HEK293T (cell line): ENCODE results near the gene MEGF8.

Source experiments
- ARNT ChIP-seq: fragments of 450-650 bp; IDR thresholded peaks from 2 replicates; pipeline ENCODE4 v1.6.1; 2017; ENCODE audit warnings: mild to moderate bottlenecking
- BHLHE40 ChIP-seq: fragments of 450-650 bp; IDR thresholded peaks from 2 replicates; pipeline ENCODE4 v1.6.1; 2016; ENCODE audit warnings: mild to moderate bottlenecking, moderate library complexity, borderline replicate concordance
- FOXA1 ChIP-seq: fragments of 450-650 bp; IDR thresholded peaks from 2 replicates; pipeline ENCODE4 v1.6.1; 2016; ENCODE audit warnings: mild to moderate bottlenecking
- FOXK2 ChIP-seq: fragments of 450-650 bp; IDR thresholded peaks from 2 replicates; pipeline ENCODE4 v1.6.1; 2016; ENCODE audit warnings: mild to moderate bottlenecking
- FOXM1 ChIP-seq: fragments of 450-650 bp; IDR thresholded peaks from 2 replicates; pipeline ENCODE4 v1.6.1; 2017; ENCODE audit warnings: mild to moderate bottlenecking, borderline replicate concordance
- HDGF ChIP-seq: fragments of 450-650 bp; IDR thresholded peaks from 2 replicates; pipeline ENCODE4 v1.6.1; 2017; ENCODE audit warnings: antibody characterized with exemption, borderline replicate concordance
- L3MBTL2 ChIP-seq: fragments of 450-650 bp; conservative IDR thresholded peaks from 2 replicates; pipeline ENCODE4 v1.6.1; 2016; ENCODE audit warnings: mild to moderate bottlenecking
- NFRKB ChIP-seq: fragments of 450-650 bp; IDR thresholded peaks from 2 replicates; pipeline ENCODE4 v1.6.1; 2016; ENCODE audit warnings: mild to moderate bottlenecking, moderate library complexity
- PKNOX1 ChIP-seq: fragments of 450-650 bp; IDR thresholded peaks from 2 replicates; pipeline ENCODE4 v1.6.1; 2016
- SP1 ChIP-seq: fragments of 450-650 bp; IDR thresholded peaks from 2 replicates; pipeline ENCODE4 v1.6.1; 2017
- SUZ12 ChIP-seq: fragments of 450-650 bp; IDR thresholded peaks from 2 replicates; pipeline ENCODE4 v1.6.1; 2016; ENCODE audit warnings: mild to moderate bottlenecking
- TARDBP ChIP-seq: fragments of 450-650 bp; IDR thresholded peaks from 2 replicates; pipeline ENCODE4 v1.6.1; 2016
- ZNF384 ChIP-seq: fragments of 450-650 bp; IDR thresholded peaks from 2 replicates; pipeline ENCODE4 v1.6.1; 2016

DNA sequence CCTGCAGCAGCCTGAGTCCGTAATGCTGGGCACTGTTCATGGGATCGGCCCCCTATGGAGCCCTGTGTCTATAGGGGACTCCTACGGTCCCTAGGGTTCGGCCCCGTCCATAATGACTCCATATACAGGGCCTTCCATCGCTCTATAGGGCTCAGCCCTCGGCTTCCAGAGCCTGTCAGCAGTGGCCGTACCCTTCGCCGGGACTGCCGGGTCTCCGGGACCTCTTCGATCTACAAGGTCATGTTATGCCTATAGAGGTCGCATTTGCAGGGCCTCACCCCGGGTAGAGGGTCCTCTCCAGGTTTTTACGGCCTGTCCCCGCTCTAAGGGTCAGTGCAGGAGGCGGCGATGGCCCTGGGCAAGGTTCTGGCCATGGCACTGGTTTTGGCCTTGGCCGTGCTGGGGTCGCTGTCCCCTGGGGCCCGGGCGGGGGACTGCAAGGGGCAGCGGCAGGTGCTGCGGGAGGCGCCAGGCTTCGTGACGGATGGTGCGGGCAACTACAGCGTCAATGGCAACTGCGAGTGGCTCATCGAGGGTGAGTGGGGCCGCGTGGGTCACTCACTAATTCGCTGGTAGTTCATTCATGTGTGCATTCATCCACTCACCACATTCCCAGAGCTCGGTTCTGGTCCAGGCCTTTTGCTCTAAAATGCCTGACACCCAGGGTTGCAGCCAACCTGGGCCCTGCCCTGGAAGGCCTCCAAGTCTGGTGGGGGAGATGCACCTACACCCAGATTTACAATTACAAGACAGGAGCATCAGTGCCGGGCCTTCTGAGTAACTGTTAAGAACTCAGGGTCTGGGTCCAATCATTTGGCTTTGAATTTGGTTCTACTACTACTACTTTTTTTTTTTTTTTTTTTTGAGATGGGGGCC is 699 bp downstream of the MEGF8 start:
- TF ChIP-seq SUZ12 (no peak), L3MBTL2 (no peak), SP1 (no peak), HDGF (no peak), FOXM1 (no peak), FOXA1 (no peak), BHLHE40 (no peak), PKNOX1 (no peak), TARDBP (no peak), FOXK2 (no peak), ZNF384 (no peak), NFRKB (no peak), ARNT (no peak)
